Panc1 (cell line): ENCODE data around the gene KIF26B. TPM values are rescaled to one million over a fixed set of nuclear protein-coding genes. Genes with fewer than 3 reads are reported as not detected.

Experiments
- ATAC-seq: fragments of 200-7000 bp; cut with Tn5 transposase; 2 replicates; pipeline ENCODE4 v1.9.1; 2020; ENCODE audit warnings: mild to moderate bottlenecking, moderate library complexity
- BruUV-seq: library from RNA; stranded (reverse); fragments of 400-500 nt; replicated peaks from 2 replicates; lab custom pipeline; 2021; lab: Mats Ljungman, UMichigan
- CTCF ChIA-PET: fragments of 300-600 bp; sonication (Branson Sonifier 250); formaldehyde crosslinking; loops from one replicate; lab custom pipeline; 2022; ENCODE audit warnings: antibody characterized with exemption; lab: Charles Lee
- POLR2A ChIA-PET: fragments of 300-600 bp; sonication (Branson Sonifier 250); formaldehyde crosslinking; loops from one replicate; lab custom pipeline; 2022; ENCODE audit warnings: antibody characterized with exemption; lab: Charles Lee
- DNase-seq: peaks from one replicate; pipeline ENCODE4 v3.0.0-alpha.2; 2010; ENCODE audit warnings: low read depth, low spot score
- H3K27ac ChIP-seq: 2 replicates; pipeline ENCODE4 v1.5.1; 2011; ENCODE audit warnings: mild to moderate bottlenecking, low read length, inconsistent platforms
- H3K27me3 ChIP-seq: fragments of 200-500 bp; sonication (Bioruptor generic); 2 replicates; pipeline ENCODE4 v1.6.0; 2014; ENCODE audit warnings: low read length, inconsistent platforms; ENCODE audit not compliant: control insufficient read depth, insufficient read depth
- H3K36me3 ChIP-seq: fragments of 200-500 bp; sonication (Bioruptor generic); 2 replicates; pipeline ENCODE4 v1.5.1; 2014; ENCODE audit warnings: inconsistent platforms, mild to moderate bottlenecking, low read length, moderate library complexity; ENCODE audit not compliant: control insufficient read depth, insufficient read depth
- H3K4me1 ChIP-seq: 2 replicates; pipeline ENCODE4 v1.5.1; 2011; ENCODE audit warnings: inconsistent platforms, mild to moderate bottlenecking, low read length, moderate library complexity; ENCODE audit not compliant: control insufficient read depth, insufficient read depth
- H3K4me3 ChIP-seq, 2 experiments: 2 replicates each; pipeline ENCODE4 v1.5.1; 2011 to 2012; ENCODE audit warnings: low read depth in 2 of 2, low read length in 2 of 2, mild to moderate bottlenecking in 2 of 2, inconsistent platforms in 1 of 2, moderate library complexity in 1 of 2
- H3K9me3 ChIP-seq: fragments of 200-500 bp; sonication (Bioruptor generic); 2 replicates; pipeline ENCODE4 v1.5.1; 2014; ENCODE audit warnings: low read depth, mild to moderate bottlenecking, inconsistent platforms, low read length, moderate library complexity; ENCODE audit not compliant: control insufficient read depth, insufficient read depth
- POLR2AphosphoS5 ChIP-seq: IDR thresholded peaks from 2 replicates; pipeline ENCODE4 v1.6.1; 2012; ENCODE audit warnings: mild to moderate bottlenecking, low read depth, low read length, moderate library complexity
- REST ChIP-seq, 2 experiments: IDR thresholded peaks; 2 replicates each; pipeline ENCODE4 v1.6.1; 2011 to 2012; ENCODE audit warnings: low read depth in 2 of 2, control low read depth in 1 of 2, low read length in 1 of 2, mild to moderate bottlenecking in 1 of 2, moderate library complexity in 1 of 2; ENCODE audit not compliant: insufficient read depth in 1 of 2
- SIN3A ChIP-seq: IDR thresholded peaks from 2 replicates; pipeline ENCODE4 v1.6.1; 2012; ENCODE audit warnings: low read depth, mild to moderate bottlenecking, low read length, moderate library complexity, borderline replicate concordance; ENCODE audit not compliant: insufficient read depth
- TCF7L2 ChIP-seq: IDR thresholded peaks from 2 replicates; pipeline ENCODE4 v1.6.1; 2011; ENCODE audit warnings: mild to moderate bottlenecking, low read depth, low read length, inconsistent platforms
- in situ Hi-C: cut with HindIII; loops from 2 replicates; pipeline ENCODE4 v1.10.0; 2016; ENCODE audit warnings: low sequenced_read_pairs, low pct_unique_long_range_greater_than_20kb
- intact Hi-C: fragments of 100-400 bp; cut with micrococcal nuclease; formaldehyde crosslinking; loops from one replicate; pipeline ENCODE4 v1.10.0; 2022; ENCODE audit not compliant: unreplicated experiment
- total RNA-seq: library from RNA; stranded (reverse); gene quantifications from one replicate; pipeline ENCODE4 v1.2.1, GENCODE V29; 2021; ENCODE audit not compliant: unreplicated experiment
- TF ChIP-seq, protein P1 (sequence below): fragments of 450-650 bp; IDR thresholded peaks from 2 replicates; pipeline ENCODE4 v1.5.1; 2017; ENCODE audit warnings: mild to moderate bottlenecking

The KIF26B gene
- total RNA-seq, 1 experiment from 2014 or later = 0.33 TPM

DNA sequence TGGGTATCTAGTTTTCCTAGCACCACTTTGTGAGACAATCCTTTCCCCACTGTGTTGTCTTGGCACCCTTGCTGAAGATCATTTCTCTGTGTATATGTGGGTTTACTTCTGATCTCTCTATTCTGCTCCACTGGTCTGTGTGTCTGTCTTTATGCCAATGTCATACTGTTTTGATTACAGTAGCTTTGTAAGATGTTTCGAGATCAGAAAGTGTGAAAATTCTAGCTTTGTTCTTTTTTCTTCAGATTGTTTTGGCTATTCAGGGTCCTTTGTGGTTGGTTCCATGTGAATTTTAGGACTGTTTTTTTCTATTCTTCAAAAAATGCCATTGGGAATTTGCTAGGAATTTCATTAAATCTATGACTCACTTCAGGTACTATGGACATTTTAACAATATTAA lies 116.2 kb downstream of the KIF26B start:
- CTCF ChIA-PET = no interaction called here
- Histone ChIP-seq H3K27ac (no peak overlapping the region), H3K9me3 (peaks cover 6% of the 10 kb centered on the region; the same call in 1 of the 2 replicates), H3K36me3 (no peaks in the 10 kb centered on the region), H3K27me3 (peaks cover 6% of the 10 kb centered on the region; the same call in 1 of the 2 replicates), H3K4me3 (no peak overlapping the region), H3K4me1 (no peaks in the 10 kb centered on the region)
- TF ChIP-seq TCF7L2 (no peak), SIN3A (no peak)
- POLR2A ChIA-PET = no interaction called here
- DNase-seq = no peak
- intact Hi-C loops (no loop called here), in situ Hi-C loops (no loop called here)
- ATAC-seq = no peak
- BruUV-seq = no TSS peak

DNA sequence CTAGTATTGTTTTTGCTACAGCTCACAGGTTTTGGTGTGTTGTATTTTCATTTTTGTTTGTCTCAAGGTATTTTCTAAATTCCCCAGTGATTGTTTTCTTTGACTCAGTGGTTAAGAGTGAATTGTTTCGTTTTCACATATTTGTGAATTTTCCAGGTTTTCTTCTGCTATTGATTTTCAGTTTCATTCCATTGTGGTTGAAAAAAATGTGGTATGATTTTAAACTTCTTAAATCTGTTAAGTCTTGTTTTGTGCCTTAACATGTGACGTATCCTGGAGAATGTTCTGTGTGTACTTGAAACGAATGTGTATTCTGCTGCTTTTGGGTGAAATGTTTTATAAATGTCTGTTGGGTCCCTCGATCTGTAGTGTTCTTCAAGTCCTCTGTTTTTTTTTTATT lies 117.9 kb downstream of the KIF26B start:
- Histone ChIP-seq H3K36me3 (no peaks in the 10 kb centered on the region), H3K4me1 (no peaks in the 10 kb centered on the region), H3K27ac (no peak overlapping the region), H3K27me3 (peaks cover 6% of the 10 kb centered on the region; the same call in 1 of the 2 replicates), H3K4me3 (no peak overlapping the region), H3K9me3 (peaks cover 6% of the 10 kb centered on the region; the same call in 1 of the 2 replicates)
- POLR2A ChIA-PET = no interaction called here
- BruUV-seq = no TSS peak
- CTCF ChIA-PET = no interaction called here
- intact Hi-C loops (no loop called here), in situ Hi-C loops (no loop called here)
- TF ChIP-seq POLR2AphosphoS5 = no peak
- no peak for TF ChIP-seq REST (IDR thresholded peaks at IDR 0.05; ENCODE audit: insufficient read depth in 1 of 2, low read depth in 2 of 2, low read length in 1 of 2)
- no peak for TF ChIP-seq SIN3A
- TF ChIP-seq, protein P1, sequence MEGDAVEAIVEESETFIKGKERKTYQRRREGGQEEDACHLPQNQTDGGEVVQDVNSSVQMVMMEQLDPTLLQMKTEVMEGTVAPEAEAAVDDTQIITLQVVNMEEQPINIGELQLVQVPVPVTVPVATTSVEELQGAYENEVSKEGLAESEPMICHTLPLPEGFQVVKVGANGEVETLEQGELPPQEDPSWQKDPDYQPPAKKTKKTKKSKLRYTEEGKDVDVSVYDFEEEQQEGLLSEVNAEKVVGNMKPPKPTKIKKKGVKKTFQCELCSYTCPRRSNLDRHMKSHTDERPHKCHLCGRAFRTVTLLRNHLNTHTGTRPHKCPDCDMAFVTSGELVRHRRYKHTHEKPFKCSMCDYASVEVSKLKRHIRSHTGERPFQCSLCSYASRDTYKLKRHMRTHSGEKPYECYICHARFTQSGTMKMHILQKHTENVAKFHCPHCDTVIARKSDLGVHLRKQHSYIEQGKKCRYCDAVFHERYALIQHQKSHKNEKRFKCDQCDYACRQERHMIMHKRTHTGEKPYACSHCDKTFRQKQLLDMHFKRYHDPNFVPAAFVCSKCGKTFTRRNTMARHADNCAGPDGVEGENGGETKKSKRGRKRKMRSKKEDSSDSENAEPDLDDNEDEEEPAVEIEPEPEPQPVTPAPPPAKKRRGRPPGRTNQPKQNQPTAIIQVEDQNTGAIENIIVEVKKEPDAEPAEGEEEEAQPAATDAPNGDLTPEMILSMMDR = no peak
- TF ChIP-seq TCF7L2 = no peak
- DNase-seq (no peak), ATAC-seq (no peak)

DNA sequence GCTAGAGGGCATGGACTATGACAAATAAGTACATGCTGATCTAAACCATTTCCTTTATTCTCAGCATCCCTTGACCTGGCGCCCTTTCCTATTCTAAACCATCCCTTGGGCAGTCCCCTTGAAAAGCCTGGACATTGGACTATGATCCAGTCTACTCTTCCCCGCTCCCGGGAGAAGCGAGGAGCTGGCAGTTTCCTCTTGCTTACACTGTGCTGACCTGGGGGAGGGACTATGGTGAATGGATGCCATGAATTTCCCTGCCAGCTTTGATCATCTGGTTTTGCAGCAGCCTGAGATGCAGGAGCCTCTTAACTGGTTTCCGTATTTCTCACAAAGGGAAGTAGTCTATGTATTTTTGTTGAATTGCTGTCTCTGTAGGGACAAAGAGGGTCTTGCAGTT lies 121.7 kb downstream of the KIF26B start:
- intact Hi-C loops (no loop called here), in situ Hi-C loops (no loop called here)
- CTCF ChIA-PET = no interaction called here
- no peak for TF ChIP-seq POLR2AphosphoS5
- TF ChIP-seq, protein P1 = no peak
- POLR2A ChIA-PET = no interaction called here
- H3K27me3 ChIP-seq = no peaks in the 10 kb centered on the region; the same call in 1 of the 2 replicates
- no peak for ATAC-seq
- no peaks in the 10 kb centered on the region for H3K9me3 ChIP-seq
- no TSS peak for BruUV-seq
- H3K4me3 ChIP-seq = no peak overlapping the region
- H3K36me3 ChIP-seq = no peaks in the 10 kb centered on the region
- no peaks in the 10 kb centered on the region for H3K4me1 ChIP-seq
- no peak overlapping the region for H3K27ac ChIP-seq
- DNase-seq = no peak
